Activated CD8-positive, alpha-beta memory T cell treated with anti-CD3 and anti-CD28 coated beads for 48 hours (primary cell): ENCODE measurements around the gene TTC9B.
A peak's percentile ranks its signal among the peaks of the same experiment; 100 is the strongest.
"Not testable (repeated sequence)": the region's sequence is repeated elsewhere in the genome, so short reads cannot be mapped to it uniquely, and the experiment has no call there.

Source experiments
- DNase-seq, 3 experiments: peaks; one replicate each; pipeline ENCODE4 v3.0.0-alpha.2; 2020; ENCODE audit warnings: low read depth in 2 of 3, low spot score in 2 of 3

Gene TTC9B

GRCh38 chr19:40233811-40234389, 15.7 kb upstream of the TTC9B start:
- no peak for DNase-seq

- DNase-seq: no peak
Observed at GRCh38 chr19:40232949-40233810, 15.0 kb upstream of the TTC9B start.

DNA sequence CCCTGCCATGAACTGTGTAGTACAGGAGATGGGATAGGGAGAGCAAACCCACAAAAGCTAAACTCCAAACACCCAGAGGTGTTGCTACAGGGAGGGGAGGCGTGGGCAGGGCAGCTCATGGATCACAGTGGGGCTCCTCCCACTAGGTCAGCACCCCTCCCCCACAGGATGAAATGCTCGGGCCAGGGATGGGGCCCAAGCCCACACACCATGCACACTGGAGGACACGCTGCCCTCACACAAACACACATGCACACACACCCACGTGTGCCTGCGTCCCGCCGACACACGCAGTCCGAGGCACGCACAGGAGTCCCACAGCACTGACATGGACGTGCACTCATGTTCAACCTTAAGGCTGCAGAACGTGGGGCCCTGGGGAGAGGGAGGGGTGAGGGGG, 14.3 kb upstream of the TTC9B start:
- DNase-seq: no peak

DNA sequence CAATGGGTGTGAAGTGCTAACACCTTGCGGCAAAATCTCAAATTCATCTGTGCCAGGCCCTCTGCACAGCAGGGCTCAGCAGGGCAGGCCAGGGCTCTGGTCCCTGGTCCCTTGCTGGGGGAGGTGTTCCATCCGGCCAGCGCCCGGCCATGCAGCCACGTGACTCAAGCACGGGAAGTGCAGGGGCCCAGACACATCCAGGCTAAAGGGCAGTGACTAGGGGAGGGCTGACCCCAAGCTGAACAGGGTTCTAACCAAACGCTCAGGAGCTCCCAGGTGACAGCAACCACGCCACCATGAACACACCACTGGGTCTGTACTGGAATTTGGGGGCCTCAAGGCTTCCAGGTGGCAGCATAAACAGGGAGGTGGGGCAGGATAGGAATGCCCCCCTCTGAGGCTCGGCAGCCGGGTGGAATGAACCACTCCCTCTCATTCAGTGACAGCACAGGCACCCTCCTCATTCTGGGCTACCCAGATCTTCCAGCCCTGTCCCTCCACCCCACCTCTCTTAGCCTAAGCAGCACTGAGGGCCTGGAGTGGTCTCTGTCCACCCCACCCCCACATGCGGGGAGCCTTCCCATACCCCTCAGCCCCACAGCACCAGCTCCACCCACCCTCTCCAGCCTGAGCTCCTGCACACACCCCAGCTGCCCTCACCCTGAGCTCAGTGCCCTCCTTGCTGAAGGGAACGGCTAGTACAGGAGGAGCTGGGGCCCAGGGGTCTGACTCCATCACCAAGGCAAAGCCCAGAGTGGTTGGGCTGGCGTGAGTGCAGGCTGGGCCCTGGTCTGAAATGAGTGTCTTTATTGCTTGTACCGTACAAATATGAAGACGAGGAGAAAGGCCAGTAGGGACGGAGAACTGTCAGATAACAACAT, 13.6 kb upstream of the TTC9B start:
- DNase-seq: no peak

DNA sequence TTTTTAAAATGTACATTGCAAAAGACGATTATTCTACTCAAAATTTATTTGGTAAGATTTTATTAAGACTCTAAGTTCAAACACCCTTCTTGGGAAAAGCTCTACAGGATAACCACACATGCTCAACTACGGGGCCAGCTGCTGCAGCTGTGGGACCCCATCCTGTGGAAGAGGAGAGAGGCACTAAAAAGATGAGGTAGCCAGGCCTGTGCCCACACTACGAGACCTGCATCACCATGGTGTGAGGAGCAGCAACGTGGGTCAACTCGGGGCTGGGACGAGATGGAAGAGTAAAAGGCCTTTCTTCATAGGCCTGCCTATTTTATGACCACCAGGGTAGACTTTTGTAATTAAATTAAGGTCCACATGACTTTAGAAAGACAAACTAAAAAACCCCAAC, 12.9 kb upstream of the TTC9B start:
- DNase-seq: no peak

GRCh38 chr19:40229926-40230417, 11.8 kb upstream of the TTC9B start:
- DNase-seq: no peak

DNA sequence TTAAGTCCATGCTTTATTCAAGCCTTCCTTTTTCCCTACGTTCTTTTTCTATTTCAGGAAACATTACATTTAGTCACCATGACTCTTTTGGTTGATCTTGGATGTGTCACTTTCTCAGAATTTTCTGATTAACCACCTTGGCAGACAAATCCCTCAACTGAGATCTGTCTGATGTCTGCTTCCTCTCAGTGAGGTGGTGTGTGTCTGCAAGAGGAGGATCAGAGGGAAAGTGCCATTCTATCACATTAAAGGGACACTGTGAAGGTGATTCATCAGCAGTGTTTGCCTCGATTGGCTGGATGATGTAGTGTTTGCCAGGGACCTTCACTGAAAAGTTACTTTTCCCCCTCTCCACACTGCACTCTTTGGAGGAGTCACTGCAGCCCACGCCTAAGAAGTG, 11.3 kb upstream of the TTC9B start:
- no peak for DNase-seq

DNA sequence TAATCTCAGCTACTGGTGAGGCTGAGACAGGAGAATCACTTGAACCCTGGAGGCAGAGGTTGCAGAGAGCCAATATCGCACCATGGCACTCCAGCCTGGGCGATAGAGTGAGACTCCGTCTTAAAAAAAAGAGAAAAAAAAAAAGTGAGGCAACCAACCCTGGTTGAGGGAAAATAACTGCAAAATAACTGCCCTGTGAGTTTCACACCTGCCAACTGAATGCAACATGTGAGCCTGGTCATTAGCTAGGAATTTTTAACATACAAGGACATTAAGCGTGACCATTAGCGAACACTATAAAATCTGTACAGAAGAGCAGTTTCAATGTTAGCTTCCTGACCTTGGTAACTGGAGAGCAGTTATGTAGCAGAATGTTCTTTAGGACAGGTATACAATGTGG, 10.7 kb upstream of the TTC9B start:
- DNase-seq: no peak

GRCh38 chr19:40228346-40228745, 10.2 kb upstream of the TTC9B start:
- DNase-seq: no peak

DNA sequence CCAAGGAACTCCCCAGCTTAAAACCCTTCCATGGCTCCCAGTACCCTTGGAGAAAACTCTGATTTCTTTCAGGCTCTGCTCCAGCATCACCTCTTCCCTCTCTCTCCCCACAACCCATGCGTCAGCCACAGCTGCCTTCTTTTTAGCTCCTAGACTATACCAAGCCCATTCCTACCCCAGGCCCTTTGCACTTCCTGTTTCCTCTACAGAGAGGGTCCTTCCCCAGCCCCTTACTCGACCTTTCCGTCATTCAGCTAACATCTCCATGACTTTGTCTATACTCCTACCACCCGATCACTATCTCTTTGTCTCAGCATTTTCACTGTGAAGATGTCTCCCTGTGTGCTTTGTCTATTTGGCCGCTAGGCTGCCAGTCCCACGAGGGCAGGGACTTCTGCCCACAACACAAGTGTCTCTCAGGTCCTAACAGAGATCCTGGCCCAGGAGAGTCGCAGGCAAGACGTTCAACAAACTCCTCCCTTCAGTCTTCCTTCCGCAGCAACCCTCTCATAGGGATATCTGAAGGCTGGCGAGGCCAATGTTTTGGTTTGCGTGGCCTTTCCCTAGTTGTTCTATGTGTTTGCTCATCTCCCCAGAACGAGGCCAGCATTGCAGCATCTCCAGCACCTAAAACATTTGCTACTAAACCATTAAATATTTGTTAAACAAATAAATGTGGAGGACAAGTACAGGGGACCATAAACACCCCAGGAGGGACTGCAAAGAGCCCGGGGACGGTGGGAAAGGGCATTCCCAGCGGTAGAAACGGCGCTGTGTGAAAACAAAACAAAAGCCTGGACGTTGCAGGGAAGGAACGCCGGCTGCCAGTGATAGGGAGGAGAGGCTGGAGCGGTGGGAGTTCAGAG, 7.5 kb upstream of the TTC9B start:
- DNase-seq: no peak

GRCh38 chr19:40224342-40225150, 6.4 kb upstream of the TTC9B start:
- no peak for DNase-seq

- DNase-seq: no peak
Observed at GRCh38 chr19:40223135-40223822, 5.1 kb upstream of the TTC9B start.

- peak; percentile 29 to 50 (median 40) for DNase-seq
Observed at GRCh38 chr19:40221858-40222619, 3.9 kb upstream of the TTC9B start.

- DNase-seq: no peak
Observed at GRCh38 chr19:40220674-40221073, 2.5 kb upstream of the TTC9B start.

GRCh38 chr19:40219721-40220276, 1.6 kb upstream of the TTC9B start:
- DNase-seq: no peak

GRCh38 chr19:40219029-40219428, 845 bp upstream of the TTC9B start:
- not testable (repeated sequence) for DNase-seq

DNA sequence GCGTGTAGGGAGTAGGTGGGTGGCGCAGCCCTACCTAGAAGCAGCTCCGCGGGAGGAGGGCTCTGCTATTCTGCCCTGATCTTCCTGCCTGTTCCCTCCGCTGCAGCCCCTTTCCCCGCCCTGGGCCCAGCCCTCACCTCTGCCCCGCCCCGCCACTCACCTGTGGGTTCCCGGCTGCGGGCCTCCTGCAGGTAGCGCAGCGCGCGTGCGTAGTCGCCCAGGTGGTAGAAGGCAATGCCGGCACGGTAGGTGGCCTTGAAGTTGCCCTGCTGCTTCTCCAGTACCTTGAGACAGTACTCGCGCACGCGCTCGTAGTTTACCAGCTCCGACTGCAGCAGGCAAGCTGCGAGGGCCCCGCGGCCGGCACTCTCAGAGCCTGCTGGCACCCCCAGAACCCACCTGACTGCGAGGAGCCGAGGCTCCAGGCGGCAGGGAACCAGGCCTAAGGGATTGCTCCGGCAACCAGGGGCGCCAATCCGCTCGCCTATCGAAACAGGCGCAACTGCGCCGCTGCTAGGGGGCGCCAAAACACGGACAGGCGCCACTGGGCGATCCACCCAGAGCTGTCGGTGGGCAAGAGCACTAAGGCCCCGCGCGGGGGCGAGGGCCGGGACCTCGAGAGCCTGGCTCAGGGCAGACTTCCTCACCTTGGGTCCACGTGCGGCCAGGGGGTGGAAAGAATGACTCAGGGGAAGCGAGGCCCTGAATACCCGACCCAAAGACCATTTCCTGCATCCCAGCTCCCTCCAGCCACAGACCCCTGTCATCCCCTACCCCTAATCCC, 965 bp downstream of the TTC9B start:
- DNase-seq: no peak

- no peak for DNase-seq
Observed at GRCh38 chr19:40216777-40217026, 1.5 kb downstream of the TTC9B start.
